ENCODE results near the gene PGM2L1.
"Not testable (repeated sequence)": the region's sequence is repeated elsewhere in the genome, so short reads cannot be mapped to it uniquely, and the experiment has no call there.

PGM2L1 gene

GRCh38 chr11:74418509-74418895 lies 20.3 kb upstream of the PGM2L1 start:
- Histone ChIP-seq H3K9me3 (ENCODE audit: insufficient read depth, low read length) (no peaks in the 10 kb centered on the region), H4K20me1 (ENCODE audit: insufficient read depth, low read length) (no peaks in the 10 kb centered on the region), H3K4me3 (ENCODE audit: low read length) (no peak overlapping the region), H3K27ac (ENCODE audit: low read length) (no peak overlapping the region), H3K79me2 (ENCODE audit: low read length) (no peaks in the 10 kb centered on the region), H3K27me3 (ENCODE audit: low read depth, low read length) (peaks cover 10% of the 10 kb centered on the region; the same call in 1 of the 2 replicates), H3K36me3 (replicated peaks; ENCODE audit: low read depth, low read length) (no peaks in the 10 kb centered on the region), H3K4me2 (ENCODE audit: low read length) (no peak overlapping the region), H3K9ac (ENCODE audit: low read length) (no peak overlapping the region), H3K4me1 (ENCODE audit: low read length) (peaks cover 3% of the 10 kb centered on the region; the same call in 1 of the 2 replicates), H2AFZ (ENCODE audit: low read depth, low read length) (no peak overlapping the region)
- no peak for TF ChIP-seq EZH2phosphoT487 (IDR thresholded peaks at IDR 0.05; ENCODE audit: low read depth)
- TF ChIP-seq CTCF (IDR thresholded peaks at IDR 0.05; ENCODE audit: low read depth, low read length) = no peak

GRCh38 chr11:74417860-74418508 lies 19.8 kb upstream of the PGM2L1 start:
- no peak overlapping the region for H3K27ac ChIP-seq (ENCODE audit: low read length)
- H3K79me2 ChIP-seq (ENCODE audit: low read length) = no peaks in the 10 kb centered on the region
- H2AFZ ChIP-seq (ENCODE audit: low read depth, low read length) = no peak overlapping the region
- H3K4me3 ChIP-seq (ENCODE audit: low read length) = no peak overlapping the region
- no peak overlapping the region for H3K4me2 ChIP-seq (ENCODE audit: low read length)
- peaks cover 3% of the 10 kb centered on the region; the same call in 1 of the 2 replicates for H3K4me1 ChIP-seq (ENCODE audit: low read length)
- no peaks in the 10 kb centered on the region for H3K9me3 ChIP-seq (ENCODE audit: insufficient read depth, low read length)
- TF ChIP-seq EZH2phosphoT487 (IDR thresholded peaks at IDR 0.05; ENCODE audit: low read depth) (no peak), CTCF (IDR thresholded peaks at IDR 0.05; ENCODE audit: low read depth, low read length) (no peak)
- H3K9ac ChIP-seq (ENCODE audit: low read length) = no peak overlapping the region
- no peaks in the 10 kb centered on the region for H4K20me1 ChIP-seq (ENCODE audit: insufficient read depth, low read length)
- no peaks in the 10 kb centered on the region for H3K36me3 ChIP-seq (replicated peaks; ENCODE audit: low read depth, low read length)
- peaks cover 14% of the 10 kb centered on the region; the same call in 1 of the 2 replicates for H3K27me3 ChIP-seq (ENCODE audit: low read depth, low read length)

GRCh38 chr11:74417379-74417804 lies 19.2 kb upstream of the PGM2L1 start:
- Histone ChIP-seq H3K9me3 (ENCODE audit: insufficient read depth, low read length) (no peaks in the 10 kb centered on the region), H3K79me2 (ENCODE audit: low read length) (no peaks in the 10 kb centered on the region), H2AFZ (ENCODE audit: low read depth, low read length) (no peak overlapping the region), H3K4me1 (ENCODE audit: low read length) (peaks cover 3% of the 10 kb centered on the region; the same call in 1 of the 2 replicates), H3K9ac (ENCODE audit: low read length) (no peak overlapping the region), H3K4me2 (ENCODE audit: low read length) (no peak overlapping the region), H3K36me3 (replicated peaks; ENCODE audit: low read depth, low read length) (no peaks in the 10 kb centered on the region), H4K20me1 (ENCODE audit: insufficient read depth, low read length) (no peaks in the 10 kb centered on the region), H3K27ac (ENCODE audit: low read length) (no peak overlapping the region), H3K27me3 (ENCODE audit: low read depth, low read length) (peaks cover 14% of the 10 kb centered on the region; the same call in 1 of the 2 replicates), H3K4me3 (ENCODE audit: low read length) (no peak overlapping the region)
- TF ChIP-seq EZH2phosphoT487 (IDR thresholded peaks at IDR 0.05; ENCODE audit: low read depth) (no peak), CTCF (IDR thresholded peaks at IDR 0.05; ENCODE audit: low read depth, low read length) (no peak)

GRCh38 chr11:74416974-74417373 lies 18.7 kb upstream of the PGM2L1 start:
- not testable (repeated sequence) for H3K79me2 ChIP-seq (ENCODE audit: low read length); H3K9me3 ChIP-seq (ENCODE audit: insufficient read depth, low read length); H2AFZ ChIP-seq (ENCODE audit: low read depth, low read length); H3K27ac ChIP-seq (ENCODE audit: low read length); H3K9ac ChIP-seq (ENCODE audit: low read length); H3K4me3 ChIP-seq (ENCODE audit: low read length); H3K4me1 ChIP-seq (ENCODE audit: low read length); H4K20me1 ChIP-seq (ENCODE audit: insufficient read depth, low read length); H3K4me2 ChIP-seq (ENCODE audit: low read length); H3K36me3 ChIP-seq (replicated peaks; ENCODE audit: low read depth, low read length)
- H3K27me3 ChIP-seq (ENCODE audit: low read depth, low read length) = peaks cover 14% of the 10 kb centered on the region; the same call in 1 of the 2 replicates
